Brain microvascular endothelial cell (primary cell): ENCODE results near the gene VN1R5.

Experiments used
- DNase-seq: peaks from one replicate; pipeline ENCODE4 v3.0.0-alpha.2; 2020
- H3K27ac ChIP-seq: fragments of 250-450 bp; sonication (Bioruptor Pico); 2 replicates; pipeline ENCODE4 v1.5.1; 2020; ENCODE audit warnings: mild to moderate bottlenecking, moderate library complexity
- H3K27me3 ChIP-seq: fragments of 250-450 bp; sonication (Bioruptor Pico); replicated peaks from 2 replicates; pipeline ENCODE4 v1.5.1; 2020; ENCODE audit warnings: mild to moderate bottlenecking
- H3K36me3 ChIP-seq: fragments of 250-450 bp; sonication (Bioruptor Pico); replicated peaks from 2 replicates; pipeline ENCODE4 v1.5.1; 2020; ENCODE audit warnings: mild to moderate bottlenecking
- H3K4me3 ChIP-seq: 2 replicates; pipeline ENCODE4 v1.5.1; 2011; ENCODE audit warnings: low read depth, mild to moderate bottlenecking, control low read depth, low read length, moderate library complexity
- CTCF ChIP-seq: IDR thresholded peaks from 2 replicates; pipeline ENCODE4 v1.5.1; 2011; ENCODE audit warnings: low read depth, mild to moderate bottlenecking, moderate library complexity, low read length, control low read depth, inconsistent platforms; ENCODE audit errors: missing control alignments
- in situ Hi-C: cut with HindIII; loops from 2 replicates; pipeline ENCODE4 v1.10.0; 2017; ENCODE audit warnings: low sequenced_read_pairs, low pct_ligation_motif_present

Gene VN1R5

DNA sequence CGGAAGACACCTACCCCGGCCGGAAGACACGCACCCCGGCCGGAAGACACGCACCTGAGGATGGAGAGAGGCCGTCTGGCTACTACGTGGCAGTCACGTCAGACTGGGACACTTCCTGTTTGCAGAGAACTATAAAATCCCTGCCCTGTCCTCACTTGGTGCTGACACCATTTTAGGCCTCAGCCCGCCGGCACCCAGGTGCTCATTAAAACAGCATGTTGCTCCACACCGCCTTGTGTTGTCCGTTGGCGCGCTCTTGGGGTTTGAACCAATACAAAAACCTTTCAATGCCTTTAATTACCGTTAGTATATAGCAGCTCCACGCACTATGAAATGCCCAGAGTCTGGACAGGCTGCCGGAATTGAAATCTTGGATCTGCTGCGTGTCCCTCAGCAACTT lies 34.7 kb downstream of the VN1R5 start:
- no peak for DNase-seq
- in situ Hi-C loops: no loop called here
- TF ChIP-seq CTCF: no peak
- H3K36me3 ChIP-seq: no peaks in the 10 kb centered on the region
- H3K4me3 ChIP-seq: no peak overlapping the region
- H3K27ac ChIP-seq: no peak overlapping the region
- no peaks in the 10 kb centered on the region for H3K27me3 ChIP-seq

- no peak for DNase-seq
- H3K4me3 ChIP-seq: no peak overlapping the region
- in situ Hi-C loops: no loop called here
- no peak for TF ChIP-seq CTCF
- no peaks in the 10 kb centered on the region for H3K36me3 ChIP-seq
- no peaks in the 10 kb centered on the region for H3K27me3 ChIP-seq
- H3K27ac ChIP-seq: no peak overlapping the region
These were observed 35.3 kb downstream of the VN1R5 start for GRCh38 chr1:247291161-247291560.

DNA sequence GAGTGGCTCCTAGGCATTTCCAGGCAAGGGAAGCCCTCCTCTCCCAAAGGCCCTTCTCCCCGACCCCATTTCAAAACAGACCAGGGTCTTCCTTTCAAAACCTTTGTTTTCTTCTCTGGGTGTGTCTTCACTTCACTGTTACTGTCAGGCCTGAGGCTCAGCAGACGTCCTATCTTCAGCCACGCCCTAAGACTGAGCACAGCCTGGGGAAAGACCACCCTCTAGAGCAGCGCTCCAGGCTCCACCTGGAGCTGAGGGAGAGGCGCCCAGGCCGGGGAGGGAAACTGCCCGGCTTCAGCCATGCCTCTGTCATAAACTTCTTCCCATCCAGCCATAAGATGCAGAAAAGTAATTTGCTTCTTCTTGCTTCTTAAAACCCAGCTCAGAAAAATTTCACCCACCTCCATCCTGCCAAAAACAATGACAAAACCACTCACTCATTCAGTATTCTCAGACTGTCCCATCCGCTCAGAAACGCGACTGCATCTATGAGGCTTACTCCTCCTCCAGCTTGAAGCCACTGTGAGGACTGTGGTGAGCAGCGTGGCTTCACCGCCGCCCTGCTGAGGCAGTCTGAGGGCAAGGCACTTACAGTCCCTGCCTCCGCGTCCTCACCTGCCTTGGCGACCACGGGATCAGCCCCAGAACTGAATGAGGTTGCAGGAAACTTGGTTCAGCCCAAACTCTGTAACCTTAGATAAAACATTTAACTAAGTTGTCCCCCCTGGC lies 36.1 kb downstream of the VN1R5 start:
- no peaks in the 10 kb centered on the region for H3K27me3 ChIP-seq
- H3K27ac ChIP-seq: no peak overlapping the region
- in situ Hi-C loops: no loop called here
- TF ChIP-seq CTCF: no peak
- DNase-seq: no peak
- no peaks in the 10 kb centered on the region for H3K36me3 ChIP-seq
- H3K4me3 ChIP-seq: no peak overlapping the region

GRCh38 chr1:247293047-247293446 lies 37.2 kb downstream of the VN1R5 start:
- DNase-seq: peak; percentile 70
- H3K36me3 ChIP-seq: no peaks in the 10 kb centered on the region
- no peak overlapping the region for H3K4me3 ChIP-seq
- no peak overlapping the region for H3K27ac ChIP-seq
- TF ChIP-seq CTCF: no peak
- no peaks in the 10 kb centered on the region for H3K27me3 ChIP-seq
- in situ Hi-C loops: no loop called here

GRCh38 chr1:247294282-247294681 lies 38.4 kb downstream of the VN1R5 start:
- Histone ChIP-seq H3K27ac (no peak overlapping the region), H3K36me3 (no peaks in the 10 kb centered on the region), H3K4me3 (no peak overlapping the region), H3K27me3 (no peaks in the 10 kb centered on the region)
- TF ChIP-seq CTCF: no peak
- in situ Hi-C loops: no loop called here
- DNase-seq: peak; percentile 90

- Histone ChIP-seq H3K27me3 (no peaks in the 10 kb centered on the region), H3K27ac (no peak overlapping the region), H3K4me3 (no peak overlapping the region), H3K36me3 (peaks cover 6% of the 10 kb centered on the region)
- DNase-seq: peak; percentile 71
- no peak for TF ChIP-seq CTCF
- in situ Hi-C loops: no loop called here
These were observed 39.4 kb downstream of the VN1R5 start for GRCh38 chr1:247295274-247295684.
